HEK293 (cell line): ENCODE results near the gene FSCN2.

ENCODE experiments used
- GFI1B ChIP-seq: fragments of 450-650 bp; formaldehyde crosslinking; IDR thresholded peaks from 2 replicates; pipeline ENCODE4 v1.5.1; 2016; ENCODE audit warnings: missing biosample characterization, missing genetic modification characterization
- GLIS1 ChIP-seq: fragments of 450-650 bp; formaldehyde crosslinking; IDR thresholded peaks from 2 replicates; pipeline ENCODE4 v1.5.1; 2016; ENCODE audit warnings: missing biosample characterization, missing genetic modification characterization
- HIC1 ChIP-seq: fragments of 450-650 bp; formaldehyde crosslinking; IDR thresholded peaks from 2 replicates; pipeline ENCODE4 v1.5.1; 2016; ENCODE audit warnings: missing biosample characterization, missing genetic modification characterization
- IKZF3 ChIP-seq: fragments of 450-650 bp; IDR thresholded peaks from 2 replicates; pipeline ENCODE4 v1.5.0; 2018; ENCODE audit warnings: missing biosample characterization, mild to moderate bottlenecking, missing genetic modification characterization, moderate library complexity
- KLF1 ChIP-seq: fragments of 450-650 bp; formaldehyde crosslinking; IDR thresholded peaks from 2 replicates; pipeline ENCODE4 v1.5.1; 2016; ENCODE audit warnings: missing biosample characterization, missing genetic modification characterization
- KLF17 ChIP-seq: fragments of 450-650 bp; formaldehyde crosslinking; IDR thresholded peaks from 2 replicates; pipeline ENCODE4 v1.5.1; 2016; ENCODE audit warnings: missing biosample characterization, missing genetic modification characterization
- KLF9 ChIP-seq: fragments of 450-650 bp; formaldehyde crosslinking; IDR thresholded peaks from 2 replicates; pipeline ENCODE4 v1.5.1; 2016; ENCODE audit warnings: missing biosample characterization, missing genetic modification characterization, low read depth
- MZF1 ChIP-seq: fragments of 450-650 bp; formaldehyde crosslinking; IDR thresholded peaks from 2 replicates; pipeline ENCODE4 v1.5.1; 2017; ENCODE audit warnings: missing biosample characterization, missing genetic modification characterization, borderline replicate concordance
- PATZ1 ChIP-seq: fragments of 450-650 bp; formaldehyde crosslinking; IDR thresholded peaks from 2 replicates; pipeline ENCODE4 v1.5.1; 2016; ENCODE audit warnings: missing biosample characterization, missing genetic modification characterization
- SETDB1 ChIP-seq: IDR thresholded peaks from one replicate; pipeline ENCODE4 v1.6.1; 2017; ENCODE audit warnings: mild to moderate bottlenecking, low read length, moderate library complexity, mixed read lengths; ENCODE audit not compliant: insufficient read length
- ZBTB17 ChIP-seq: fragments of 450-650 bp; formaldehyde crosslinking; IDR thresholded peaks from 2 replicates; pipeline ENCODE4 v1.5.1; 2016; ENCODE audit warnings: missing biosample characterization, missing genetic modification characterization
- ZBTB20 ChIP-seq: fragments of 450-650 bp; formaldehyde crosslinking; IDR thresholded peaks from 2 replicates; pipeline ENCODE4 v1.5.1; 2016; ENCODE audit warnings: missing biosample characterization, missing genetic modification characterization
- ZBTB21 ChIP-seq: fragments of 450-650 bp; formaldehyde crosslinking; IDR thresholded peaks from 2 replicates; pipeline ENCODE4 v1.5.1; 2017; ENCODE audit warnings: missing biosample characterization, missing genetic modification characterization
- ZBTB26 ChIP-seq: fragments of 450-650 bp; formaldehyde crosslinking; optimal IDR thresholded peaks from 2 replicates; pipeline ENCODE3; 2016; ENCODE audit warnings: missing biosample characterization, mild to moderate bottlenecking, missing genetic modification characterization
- ZNF138 ChIP-seq: fragments of 450-650 bp; formaldehyde crosslinking; IDR thresholded peaks from 2 replicates; pipeline ENCODE4 v1.5.1; 2016; ENCODE audit warnings: missing biosample characterization, missing genetic modification characterization, borderline replicate concordance
- ZNF140 ChIP-seq: fragments of 450-650 bp; formaldehyde crosslinking; IDR thresholded peaks from 2 replicates; pipeline ENCODE4 v1.5.1; 2016; ENCODE audit warnings: missing biosample characterization, missing genetic modification characterization
- ZNF174 ChIP-seq: fragments of 450-650 bp; formaldehyde crosslinking; IDR thresholded peaks from 2 replicates; pipeline ENCODE4 v1.5.0; 2017; ENCODE audit warnings: missing biosample characterization, mild to moderate bottlenecking, missing genetic modification characterization
- ZNF2 ChIP-seq: fragments of 450-650 bp; formaldehyde crosslinking; IDR thresholded peaks from 2 replicates; pipeline ENCODE4 v1.5.1; 2016; ENCODE audit warnings: missing biosample characterization, missing genetic modification characterization
- ZNF239 ChIP-seq: fragments of 450-650 bp; formaldehyde crosslinking; IDR thresholded peaks from 2 replicates; pipeline ENCODE4 v1.5.1; 2016; ENCODE audit warnings: missing biosample characterization, missing genetic modification characterization
- ZNF24 ChIP-seq: fragments of 450-650 bp; formaldehyde crosslinking; IDR thresholded peaks from 2 replicates; pipeline ENCODE4 v1.5.1; 2016; ENCODE audit warnings: missing biosample characterization, missing genetic modification characterization
- ZNF311 ChIP-seq: fragments of 450-650 bp; formaldehyde crosslinking; IDR thresholded peaks from 2 replicates; pipeline ENCODE4 v1.5.1; 2017; ENCODE audit warnings: missing biosample characterization, missing genetic modification characterization, borderline replicate concordance
- ZNF426 ChIP-seq: fragments of 450-650 bp; formaldehyde crosslinking; IDR thresholded peaks from 2 replicates; pipeline ENCODE4 v1.5.1; 2017; ENCODE audit warnings: missing biosample characterization, missing genetic modification characterization, mild to moderate bottlenecking, inconsistent platforms, moderate library complexity
- ZNF518A ChIP-seq: fragments of 450-650 bp; formaldehyde crosslinking; conservative IDR thresholded peaks from 2 replicates; pipeline ENCODE4 v1.5.1; 2016; ENCODE audit warnings: low read depth, missing biosample characterization, missing genetic modification characterization
- ZNF521 ChIP-seq: fragments of 450-650 bp; formaldehyde crosslinking; IDR thresholded peaks from 2 replicates; pipeline ENCODE4 v1.5.1; 2017; ENCODE audit warnings: missing biosample characterization, mild to moderate bottlenecking, missing genetic modification characterization
- ZNF660 ChIP-seq: fragments of 450-650 bp; IDR thresholded peaks from 2 replicates; pipeline ENCODE4 v1.5.1; 2018; ENCODE audit warnings: missing biosample characterization, mild to moderate bottlenecking, missing genetic modification characterization
- ZNF664 ChIP-seq: fragments of 450-650 bp; formaldehyde crosslinking; IDR thresholded peaks from 2 replicates; pipeline ENCODE4 v1.5.1; 2016; ENCODE audit warnings: missing biosample characterization, missing genetic modification characterization
- ZNF670 ChIP-seq: fragments of 450-650 bp; formaldehyde crosslinking; IDR thresholded peaks from 2 replicates; pipeline ENCODE4 v1.5.1; 2016; ENCODE audit warnings: missing biosample characterization, missing genetic modification characterization, low read depth
- ZNF76 ChIP-seq: fragments of 450-650 bp; formaldehyde crosslinking; IDR thresholded peaks from 2 replicates; pipeline ENCODE4; 2016; ENCODE audit warnings: low read depth, missing biosample characterization, missing genetic modification characterization, borderline replicate concordance
- ZSCAN5A ChIP-seq: fragments of 450-650 bp; formaldehyde crosslinking; IDR thresholded peaks from 2 replicates; pipeline ENCODE4 v1.5.1; 2016; ENCODE audit warnings: missing biosample characterization, missing genetic modification characterization

Gene FSCN2

GRCh38 chr17:81491181-81491581, 37.0 kb upstream of the FSCN2 start (continued):
- TF ChIP-seq HIC1 (tag by site-specific recombination) (no peak), PATZ1 (tag by site-specific recombination) (peak; percentile 24; the same call in 1 of the 2 replicates), ZBTB21 (tag by site-specific recombination) (no peak), ZNF664 (tag by site-specific recombination) (no peak), ZSCAN5A (no peak), ZNF660 (tag by site-specific recombination) (no peak), ZNF426 (no peak), ZNF140 (tag by site-specific recombination) (no peak), ZNF311 (tag by site-specific recombination) (no peak), ZNF2 (tag by site-specific recombination) (no peak), GLIS1 (tag by site-specific recombination) (peak; percentile 99), ZNF76 (tag by site-specific recombination) (no peak), MZF1 (tag by site-specific recombination) (no peak), ZNF239 (tag by site-specific recombination) (no peak), IKZF3 (tag by site-specific recombination) (no peak), SETDB1 (no peak), ZNF174 (no peak), ZBTB17 (tag by site-specific recombination) (0 out of 2 replicates have a peak, but pooled peaks have one; percentile 10), ZNF670 (tag by site-specific recombination) (no peak), KLF9 (tag by site-specific recombination) (peak; percentile 20; the same call in 1 of the 2 replicates), ZNF138 (tag by site-specific recombination) (no peak), ZNF24 (tag by site-specific recombination) (no peak), ZNF521 (tag by site-specific recombination) (no peak), ZBTB20 (tag by site-specific recombination) (no peak), ZNF518A (tag by site-specific recombination) (no peak), GFI1B (tag by site-specific recombination) (no peak), KLF1 (peak; percentile 90), KLF17 (tag by site-specific recombination) (peak; percentile 93), ZBTB26 (tag by site-specific recombination) (no peak)
